T-helper 2 cell (primary cell): ENCODE data around the gene LYRM4.

Source experiments
- DNase-seq, 5 experiments: peaks; one replicate each; pipeline versions ENCODE4 v3.0.0 to v3.0.0-alpha.2; 2012 to 2022

LYRM4 gene

DNA sequence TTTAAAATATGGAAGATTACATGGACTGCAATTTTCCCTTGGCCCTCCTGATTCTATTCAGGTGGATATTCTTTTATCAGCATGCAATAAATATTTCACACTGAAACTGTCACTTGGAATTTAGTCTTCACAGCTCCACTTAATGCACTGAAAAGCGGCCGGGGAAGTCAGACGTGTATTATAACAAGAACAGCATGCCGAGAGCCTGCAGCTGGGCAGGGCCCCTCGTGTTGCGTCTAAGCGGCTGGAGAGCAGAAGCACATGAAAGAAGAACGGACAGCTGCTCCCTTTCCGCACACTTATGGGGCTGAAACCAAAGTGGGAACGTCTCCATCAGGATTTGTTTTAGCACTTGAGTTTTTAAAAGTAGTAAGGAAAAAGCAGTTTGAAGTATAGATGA lies 57.2 kb downstream of the LYRM4 start:
- no peak for DNase-seq

DNA sequence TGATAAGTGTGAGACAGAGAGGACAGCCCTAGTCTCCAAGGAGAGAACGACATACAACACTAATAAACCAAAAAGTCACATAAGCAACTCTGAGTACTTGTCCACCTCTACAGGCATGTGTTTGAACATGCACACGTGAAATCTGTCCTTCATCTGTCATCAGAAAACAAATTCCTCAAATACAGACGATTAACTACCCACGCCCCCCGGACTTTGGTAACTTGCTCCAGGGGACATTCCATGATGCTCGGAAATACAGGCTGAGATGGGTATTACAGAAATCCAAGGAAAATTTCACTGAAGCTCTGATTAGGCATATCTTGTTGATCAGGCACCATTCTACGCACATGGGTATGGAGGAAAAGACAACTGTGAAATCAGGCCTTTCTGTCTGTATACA lies 57.8 kb downstream of the LYRM4 start:
- DNase-seq: no peak

DNA sequence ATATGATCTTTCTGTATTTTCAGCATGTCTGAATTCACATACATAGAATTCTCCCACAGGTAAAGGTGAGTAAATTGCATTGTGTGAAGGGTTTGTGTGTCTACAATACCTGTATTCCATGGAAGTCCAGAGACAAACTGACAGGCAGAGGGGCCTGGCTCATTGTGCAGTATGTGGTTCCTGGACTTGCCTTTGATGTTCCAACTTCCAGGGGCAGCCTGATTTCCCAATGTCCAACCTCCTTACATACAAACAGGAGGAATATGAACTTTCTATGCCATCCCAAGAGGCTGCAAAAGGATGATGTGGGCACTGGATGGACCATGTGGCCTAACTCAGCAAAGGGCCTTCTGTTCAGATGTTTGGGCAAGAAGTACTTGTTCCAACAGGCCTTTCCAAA lies 58.5 kb downstream of the LYRM4 start:
- no peak for DNase-seq

DNA sequence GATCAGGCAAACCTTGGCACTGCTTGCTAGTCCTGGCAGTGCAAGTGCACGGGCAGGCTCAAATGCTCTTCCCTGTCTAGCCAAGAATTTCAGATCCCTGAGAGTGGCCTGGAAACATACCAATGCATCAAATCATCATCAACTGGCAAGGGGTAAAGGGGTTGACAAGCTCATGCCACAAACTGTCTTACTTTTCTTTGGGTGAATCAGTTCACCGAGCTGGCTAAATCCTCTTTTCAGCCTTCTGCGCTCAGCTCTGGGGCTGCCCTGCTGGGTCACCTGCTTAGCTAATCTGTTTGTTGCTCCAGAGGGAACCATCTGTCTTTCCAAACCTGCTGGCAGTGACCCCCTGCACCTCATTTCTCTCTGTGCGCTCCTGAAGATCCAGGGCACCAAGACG lies 59.5 kb downstream of the LYRM4 start:
- DNase-seq: no peak

DNA sequence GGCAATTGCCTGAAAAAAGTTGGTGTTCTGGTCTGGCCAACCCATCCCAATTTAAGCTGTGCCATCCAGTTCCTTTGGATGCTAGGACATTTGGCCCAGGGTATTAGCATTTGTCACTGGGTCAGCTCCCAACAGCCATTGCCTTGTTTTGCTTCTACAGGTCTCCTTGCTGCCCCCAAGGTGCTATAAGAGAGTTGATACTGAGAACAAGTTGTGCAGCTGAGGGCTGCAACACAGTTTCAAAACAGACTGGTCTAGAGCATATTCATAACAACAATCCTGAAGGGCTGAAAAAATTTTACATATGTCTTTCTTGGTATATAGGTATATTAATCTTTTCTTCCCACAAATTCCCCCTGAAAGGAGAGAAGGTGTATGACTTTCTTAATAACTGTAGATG lies 61.0 kb downstream of the LYRM4 start:
- peak in 1 of 5 experiments; percentile 13 for DNase-seq

DNA sequence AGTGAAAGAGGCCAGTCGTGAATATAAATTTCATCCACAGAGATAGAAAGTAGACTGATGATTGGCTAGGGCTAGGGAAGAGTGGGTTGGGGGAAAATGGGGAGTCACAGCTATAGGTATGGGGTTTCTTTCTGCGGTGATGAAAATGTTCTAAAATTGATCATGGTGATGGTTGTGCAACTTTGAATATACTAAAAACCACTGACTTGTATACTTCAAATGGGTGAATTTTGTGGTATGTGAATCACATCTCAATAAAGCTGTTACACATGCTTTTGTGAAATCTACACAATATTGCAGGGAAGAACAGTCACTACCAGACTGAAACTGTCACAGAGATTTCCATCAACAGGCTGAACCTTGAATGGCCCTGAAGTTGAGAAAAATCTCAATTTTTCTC lies 61.5 kb downstream of the LYRM4 start:
- DNase-seq: peak in 1 of 5 experiments; percentile 63

DNA sequence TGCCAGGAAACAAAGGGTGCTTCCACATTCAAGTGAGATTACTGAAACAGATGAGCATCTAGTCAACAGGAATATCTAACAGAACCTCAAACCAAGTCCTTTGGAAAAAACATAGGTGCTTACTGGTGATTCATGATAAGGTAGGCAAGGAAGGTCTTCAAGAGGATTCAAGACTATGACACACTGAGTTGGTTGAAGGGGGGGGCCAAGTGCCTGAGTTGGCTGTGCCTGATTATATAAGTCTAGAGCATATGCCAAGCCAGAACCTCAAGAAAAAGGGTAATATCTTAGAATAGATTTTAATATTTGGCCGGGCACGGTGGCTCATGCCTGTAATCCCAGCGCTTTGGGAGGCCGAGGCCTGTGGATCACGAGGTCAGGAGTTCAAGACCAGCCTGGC lies 63.7 kb downstream of the LYRM4 start:
- DNase-seq: no peak

DNA sequence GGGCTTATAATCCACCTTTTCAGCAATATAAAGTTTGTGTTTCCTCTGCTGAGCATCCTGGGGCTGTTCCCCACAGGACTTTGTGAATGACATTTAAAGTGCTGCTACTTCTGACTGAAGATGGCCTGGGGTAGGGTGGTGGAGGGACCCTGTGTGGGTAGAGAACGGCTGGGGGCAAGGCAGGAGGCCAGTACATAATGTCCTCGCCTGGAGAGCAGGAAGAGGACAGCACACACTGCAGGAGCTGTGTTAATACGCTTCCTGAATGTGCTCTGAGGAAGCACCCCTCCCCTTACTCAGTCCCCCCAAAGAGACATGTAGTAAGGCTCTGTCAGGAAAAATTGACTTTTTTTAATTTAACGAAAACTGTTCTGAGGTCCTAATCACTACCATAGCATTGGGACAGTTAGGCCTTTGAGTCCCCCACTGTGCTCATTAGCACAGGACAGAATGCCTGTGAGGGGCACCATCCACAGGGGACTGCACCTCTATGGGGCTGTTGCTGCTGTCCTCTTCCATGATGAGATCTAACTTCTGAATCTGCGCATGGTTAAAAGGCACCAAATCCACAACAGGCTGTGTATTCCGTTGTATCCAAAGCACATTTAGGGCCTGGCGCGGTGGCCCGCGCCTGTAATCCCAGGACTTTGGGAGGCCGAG lies 68.5 kb downstream of the LYRM4 start:
- DNase-seq: no peak

DNA sequence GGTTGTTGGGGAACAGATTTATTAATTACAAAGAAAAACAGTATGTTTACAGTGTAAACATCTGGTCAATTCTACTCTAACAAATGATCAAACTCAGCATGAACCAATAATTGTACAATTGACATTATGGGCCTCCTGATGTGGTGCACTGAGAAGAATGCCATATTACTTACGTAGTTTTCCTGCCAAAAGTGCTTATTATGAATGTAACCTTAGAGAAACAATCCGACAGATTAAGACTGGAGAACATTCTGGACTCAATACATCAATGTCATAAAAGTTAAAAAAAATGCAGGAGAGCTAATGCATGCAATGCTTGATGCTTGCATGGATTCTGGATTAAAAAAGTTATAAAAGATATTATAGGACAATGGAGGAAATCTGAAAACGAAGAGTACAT lies 69.0 kb downstream of the LYRM4 start:
- DNase-seq: no peak

DNA sequence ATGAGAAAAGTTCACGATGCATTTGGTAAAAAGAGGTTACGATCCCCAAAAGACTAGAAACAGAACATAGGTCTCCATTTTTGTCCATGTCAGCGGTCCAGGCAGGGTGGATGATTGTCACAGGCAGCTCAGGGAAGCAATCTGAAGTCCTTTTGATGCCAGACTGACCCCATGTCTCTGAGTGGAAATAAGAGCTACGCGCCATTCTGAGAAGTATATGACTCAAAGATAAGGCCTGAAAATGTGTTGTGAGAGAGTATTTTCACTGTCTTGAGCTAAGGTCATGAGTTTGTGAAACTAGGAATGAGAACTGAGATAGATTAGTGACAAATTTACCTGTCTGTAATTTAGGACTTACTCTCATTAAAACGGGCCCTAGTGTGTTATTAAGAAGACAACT lies 69.5 kb downstream of the LYRM4 start:
- no peak for DNase-seq

DNA sequence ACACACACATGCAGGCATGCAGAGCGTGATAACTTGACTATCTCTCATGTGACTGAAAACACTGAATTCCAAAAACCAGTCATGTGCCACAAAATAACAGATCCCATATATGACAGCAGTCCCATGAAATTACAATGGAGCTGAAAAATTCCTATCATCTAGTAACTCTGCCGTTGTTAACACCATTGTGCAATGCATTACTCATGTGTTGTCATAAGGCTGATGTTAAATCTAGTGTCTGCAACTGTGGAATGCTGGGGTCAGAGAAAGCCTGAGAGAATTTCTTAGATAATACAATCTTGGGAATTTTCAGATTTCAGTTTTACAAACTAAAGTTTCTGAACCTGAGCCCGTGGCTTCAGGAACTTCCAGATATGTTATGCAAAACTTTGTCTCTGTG lies 70.2 kb downstream of the LYRM4 start:
- DNase-seq: no peak

DNA sequence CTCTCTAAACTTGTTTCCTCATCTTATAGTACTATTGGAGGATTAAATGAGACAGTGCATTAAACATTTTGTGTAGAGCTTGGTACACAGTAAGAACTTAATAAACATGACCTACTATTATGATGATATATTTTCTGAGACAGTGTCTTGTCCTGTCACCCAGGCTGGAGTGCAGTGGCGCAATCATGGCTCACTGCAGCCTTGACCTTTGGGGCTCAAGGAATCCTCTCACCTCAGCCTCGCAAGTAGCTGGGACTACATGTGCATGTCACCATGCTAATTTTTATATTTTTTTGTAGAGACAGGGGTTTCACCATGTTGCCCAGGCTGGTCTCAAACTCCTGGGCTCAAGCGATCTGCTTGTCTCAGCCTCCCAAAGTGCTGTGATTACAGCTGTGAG lies 72.1 kb downstream of the LYRM4 start:
- no peak for DNase-seq

DNA sequence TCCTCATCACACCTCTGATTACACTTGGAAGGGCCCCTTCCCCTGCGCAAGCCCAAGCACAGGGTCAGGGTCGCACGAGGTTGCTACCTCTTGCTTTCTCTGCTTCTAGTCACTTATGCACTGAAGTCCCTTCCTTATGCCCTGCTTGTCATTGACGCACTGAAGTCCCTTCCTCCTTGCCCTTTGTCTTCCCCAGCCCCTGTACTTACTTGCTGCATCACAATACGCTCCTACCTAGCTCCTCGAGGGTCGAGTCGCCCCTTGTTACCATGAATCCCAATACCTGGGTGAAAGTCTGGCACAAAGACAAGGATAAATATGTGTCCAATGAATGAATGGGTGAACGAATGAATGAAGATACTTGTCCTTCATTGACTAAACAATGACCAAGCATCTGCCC lies 75.9 kb downstream of the LYRM4 start:
- no peak for DNase-seq

DNA sequence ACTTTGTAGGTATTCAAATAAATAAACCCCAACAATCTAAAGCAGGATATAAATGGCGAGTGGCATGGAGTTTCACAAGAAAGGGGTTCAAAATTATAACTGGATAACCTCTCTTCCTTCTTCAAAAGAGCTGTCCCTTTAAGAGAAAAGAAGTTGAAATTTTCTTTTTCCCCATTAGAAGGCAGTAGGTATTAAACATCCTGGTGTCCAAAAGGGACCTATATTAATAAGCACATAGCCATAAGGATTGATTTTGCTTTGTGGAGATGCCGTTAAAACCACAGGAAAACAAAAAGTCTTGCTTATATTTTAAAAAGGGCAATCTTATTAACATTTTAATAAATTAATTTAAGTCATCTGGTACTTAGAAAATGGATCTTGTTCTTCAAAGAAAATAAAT lies 76.5 kb downstream of the LYRM4 start:
- DNase-seq: no peak

DNA sequence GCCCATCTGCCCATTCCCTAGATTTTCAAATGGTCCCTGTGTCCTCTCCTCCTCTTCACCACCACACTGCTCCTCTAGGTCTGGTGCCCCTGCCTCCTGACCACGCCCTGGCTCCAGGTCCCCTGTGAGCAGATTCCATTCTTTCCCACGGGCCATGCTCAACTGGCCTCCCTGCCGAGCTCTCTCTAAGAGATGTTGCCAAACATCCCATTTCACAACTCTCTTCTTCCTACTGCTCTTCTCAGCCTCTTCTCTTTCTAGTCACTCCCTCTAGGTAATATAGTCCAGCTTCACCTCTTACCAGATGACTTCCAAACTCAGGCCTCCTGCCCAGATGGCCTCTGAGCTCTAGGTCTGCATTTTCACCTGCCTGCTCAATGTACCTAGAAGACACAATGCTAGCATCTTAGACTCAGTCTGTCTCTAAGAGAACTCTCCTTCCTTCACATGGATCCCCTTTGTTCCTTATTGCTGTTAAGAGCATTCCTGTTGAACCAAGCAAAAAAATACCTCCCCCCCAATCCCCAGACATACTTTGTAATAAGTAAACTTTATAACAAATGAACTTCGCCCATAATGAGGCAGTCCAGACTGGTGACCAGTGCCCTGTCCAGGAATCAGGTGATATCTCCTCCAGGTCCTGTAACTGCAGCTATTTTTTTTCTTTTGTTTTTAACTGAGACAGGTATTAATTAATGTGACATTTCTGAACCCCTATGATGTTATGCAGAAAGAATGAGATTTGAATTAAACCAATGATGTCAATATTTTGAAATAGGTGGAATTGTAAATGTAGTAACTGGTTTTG lies 79.0 kb downstream of the LYRM4 start:
- no peak for DNase-seq

DNA sequence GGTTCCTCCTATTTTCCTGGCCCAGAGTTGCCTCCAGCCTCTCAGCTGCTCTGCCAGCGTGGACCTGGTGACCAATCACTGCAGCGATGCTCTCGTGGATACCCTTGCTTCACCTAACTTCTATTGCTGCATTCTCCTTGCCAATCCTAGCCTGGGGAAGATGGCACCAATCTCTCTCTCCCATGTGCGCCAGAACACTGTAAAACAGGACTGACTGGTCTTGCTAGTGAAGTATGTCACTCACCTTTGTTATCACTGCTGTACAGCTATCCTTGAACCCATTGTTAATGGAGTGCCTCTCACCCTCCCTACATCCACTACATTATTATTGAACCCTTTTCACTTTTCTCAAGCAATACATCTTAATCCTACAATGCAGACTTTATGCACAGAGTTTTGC lies 80.1 kb downstream of the LYRM4 start:
- DNase-seq: no peak

DNA sequence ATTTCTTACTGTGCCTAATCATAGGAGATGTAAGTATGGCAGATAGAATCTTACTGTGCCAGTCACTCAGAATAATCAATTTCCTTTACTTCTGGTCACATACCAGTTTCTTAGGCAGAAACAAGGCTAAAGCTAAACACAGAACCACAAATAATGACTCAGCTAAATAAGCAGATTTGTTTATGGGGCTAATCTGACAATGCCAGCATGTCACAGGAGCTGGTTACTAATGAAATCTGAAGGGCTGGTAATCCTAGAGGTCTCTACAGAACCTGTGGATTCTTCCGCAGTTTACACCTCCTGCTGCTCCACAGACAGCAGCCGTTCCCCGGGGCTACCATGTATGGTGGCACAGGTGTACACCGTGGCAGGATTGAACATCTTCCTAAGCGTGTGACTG lies 80.8 kb downstream of the LYRM4 start:
- DNase-seq: peak in 1 of 5 experiments; percentile 20

DNA sequence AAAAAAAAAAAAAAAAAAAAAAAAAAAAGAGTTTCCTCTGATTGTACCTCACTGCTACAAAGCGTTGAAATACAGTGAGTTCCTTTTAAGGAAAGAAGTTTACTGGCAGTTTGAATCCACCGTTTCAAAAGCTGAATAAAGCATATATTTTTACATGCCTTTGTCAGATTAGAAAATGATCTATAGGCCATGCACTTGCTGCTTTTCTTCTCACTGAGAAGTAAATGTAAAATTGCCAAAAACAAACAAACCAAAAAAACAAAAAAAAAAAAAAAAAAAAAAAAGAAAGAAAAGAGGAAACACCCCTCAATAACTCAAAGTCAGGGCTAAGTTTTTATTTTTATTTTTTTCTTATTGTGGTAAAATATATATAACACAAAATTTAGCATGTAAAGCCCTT lies 81.9 kb downstream of the LYRM4 start:
- DNase-seq: no peak

DNA sequence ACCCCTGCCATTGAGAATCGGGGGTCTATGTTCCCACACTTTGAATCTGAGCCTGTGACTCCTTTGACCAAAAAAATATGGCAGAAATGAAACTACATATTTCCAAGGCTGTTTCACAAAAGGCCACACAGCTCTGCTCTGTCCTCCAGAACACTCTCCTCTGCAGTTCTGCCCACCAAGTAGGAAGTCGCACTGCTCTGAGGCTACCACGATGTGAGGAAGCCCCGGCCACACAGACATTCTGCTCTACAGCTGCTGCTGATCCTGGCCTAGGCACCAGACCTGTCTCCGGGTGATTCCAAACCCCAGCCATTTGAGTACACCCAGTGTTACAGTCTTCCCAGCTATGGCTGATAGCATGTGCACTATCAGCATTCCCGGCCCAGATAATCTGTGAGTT lies 85.1 kb downstream of the LYRM4 start:
- DNase-seq: peak in 1 of 5 experiments; percentile 44

DNA sequence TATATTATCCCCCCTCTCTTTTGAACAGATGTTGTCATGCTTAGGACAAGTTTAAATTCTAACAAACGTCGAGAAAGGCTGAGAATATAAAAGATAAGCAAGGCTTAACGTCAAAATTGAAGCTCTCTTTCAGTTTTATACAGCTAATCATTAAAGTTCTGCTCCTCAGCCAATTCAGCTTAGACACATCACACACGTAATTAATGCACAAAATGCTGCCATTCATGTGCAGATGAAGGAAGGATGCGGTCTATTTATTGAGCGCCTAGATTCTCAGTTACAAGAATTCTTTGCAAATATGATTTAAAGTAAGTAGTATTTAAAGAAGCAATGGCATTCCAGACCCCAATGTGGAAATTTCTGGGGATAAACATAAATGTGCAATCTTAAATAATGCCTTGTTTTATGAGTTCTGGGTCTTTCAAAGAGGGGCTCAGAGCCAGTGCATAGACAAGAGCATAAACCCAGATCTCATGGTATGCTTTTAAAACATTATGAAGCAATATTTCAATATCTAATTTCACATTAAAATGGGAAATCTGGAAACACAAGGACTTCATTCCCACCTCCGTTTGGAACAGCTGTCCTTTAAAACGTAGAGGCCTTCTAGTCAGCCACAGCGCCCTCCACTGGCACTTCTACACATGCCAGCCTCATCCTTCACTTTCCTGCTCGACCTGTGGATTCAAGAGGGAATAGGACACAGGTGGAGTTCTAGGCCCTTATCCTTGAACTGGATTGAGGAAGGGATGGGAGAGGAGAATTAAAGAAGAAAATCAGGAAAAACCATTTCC lies 85.8 kb downstream of the LYRM4 start:
- DNase-seq: peak in 1 of 5 experiments; percentile 71

DNA sequence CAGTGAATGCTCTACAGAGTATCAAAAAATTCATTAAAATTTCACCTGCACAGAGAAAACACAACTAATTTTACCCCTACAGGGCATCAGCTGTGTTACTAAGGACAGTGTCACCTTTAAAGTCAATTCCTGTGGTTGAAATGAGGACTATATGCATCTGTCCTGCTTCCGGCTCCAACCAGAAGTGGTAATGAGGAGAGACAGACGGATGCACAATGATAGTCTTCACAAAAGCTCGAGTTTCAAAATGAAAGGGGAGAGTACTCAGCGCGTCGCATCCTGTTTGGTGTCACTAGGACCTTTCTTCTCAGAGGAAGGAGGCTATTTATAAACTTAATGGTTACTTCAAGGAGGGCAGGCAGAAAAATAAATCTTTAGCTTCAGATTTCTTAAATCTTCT lies 86.5 kb downstream of the LYRM4 start:
- peak in 3 of 5 experiments; percentile 31 to 96 (median 46) for DNase-seq

DNA sequence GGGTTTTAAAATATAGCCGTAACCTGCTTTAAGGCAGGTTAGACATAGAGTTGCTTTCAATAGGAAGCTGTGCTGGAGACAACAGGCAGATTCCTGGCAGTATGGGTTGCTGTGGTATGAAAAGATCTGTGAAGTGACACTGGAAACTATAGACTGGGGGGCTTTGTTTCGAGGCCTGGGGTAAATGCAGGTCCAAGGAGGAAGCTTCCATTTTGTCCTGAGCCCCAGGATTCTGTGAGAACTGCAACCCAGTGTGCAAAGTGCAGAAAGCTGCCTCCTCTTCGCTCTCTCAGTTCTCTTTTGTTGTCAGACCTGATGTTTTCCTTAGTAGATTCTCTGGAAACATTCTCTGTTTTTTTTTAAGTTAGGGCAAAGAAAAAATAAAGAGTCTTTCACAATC lies 86.9 kb downstream of the LYRM4 start:
- DNase-seq: peak in 1 of 5 experiments; percentile 21

DNA sequence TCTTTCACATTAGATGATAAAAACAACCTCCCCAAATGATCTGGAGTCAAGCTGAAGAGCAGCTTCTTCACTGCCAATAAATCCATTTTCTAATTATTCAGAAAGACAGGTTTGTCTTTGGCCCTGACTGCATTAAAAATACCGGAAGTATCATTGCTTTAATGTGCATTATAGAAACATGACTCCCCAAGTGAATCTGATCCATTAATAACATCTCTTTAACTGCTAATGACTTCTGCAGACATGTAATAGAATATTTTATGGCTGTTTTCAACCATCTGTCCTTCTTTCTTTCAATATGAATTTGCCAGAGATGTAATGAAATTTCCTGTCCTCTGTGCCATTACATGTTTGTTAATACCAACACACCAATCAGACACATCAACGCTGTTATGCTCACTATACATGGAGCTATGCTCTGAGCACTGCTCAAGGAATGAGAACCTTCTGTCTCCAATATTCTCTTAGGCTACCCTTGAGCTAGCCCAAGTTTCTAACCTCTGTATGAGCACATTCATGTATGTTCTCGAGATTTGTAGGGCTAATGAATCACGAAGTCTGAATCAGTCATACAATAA lies 87.8 kb downstream of the LYRM4 start:
- no peak for DNase-seq
